ENCODE results near the gene RNF103.
"Not testable (repeated sequence)": the region's sequence is repeated elsewhere in the genome, so short reads cannot be mapped to it uniquely, and the experiment has no call there.

Gene RNF103

GRCh38 chr2:86623494-86624266 lies at the start of gene RNF103:
TSS of gene RNF103 (minus strand) at chr2:86623865. CDS start at chr2:86622886, 979 bp downstream.
- peak; percentile 93 for DNase-seq

- DNase-seq = no peak
Measured at GRCh38 chr2:86673011-86673410, 49.3 kb upstream of the RNF103 start.

GRCh38 chr2:86672027-86672545 lies 48.4 kb upstream of the RNF103 start:
- no peak for DNase-seq

- no peak for DNase-seq
Measured at GRCh38 chr2:86671337-86671981, 47.8 kb upstream of the RNF103 start.

- DNase-seq = not testable (repeated sequence)
Measured at GRCh38 chr2:86669323-86669722, 45.7 kb upstream of the RNF103 start.

GRCh38 chr2:86661333-86661732 lies 37.7 kb upstream of the RNF103 start:
- DNase-seq = no peak

- no peak for DNase-seq
Measured at GRCh38 chr2:86650188-86650587, 26.5 kb upstream of the RNF103 start.

- DNase-seq = no peak
Measured at GRCh38 chr2:86649119-86649947, 25.7 kb upstream of the RNF103 start.

GRCh38 chr2:86648681-86649080 lies 25.0 kb upstream of the RNF103 start:
- DNase-seq = no peak

GRCh38 chr2:86646865-86647264 lies 23.2 kb upstream of the RNF103 start:
- DNase-seq = no peak

- DNase-seq = no peak
Measured at GRCh38 chr2:86646329-86646728, 22.7 kb upstream of the RNF103 start.

GRCh38 chr2:86645752-86646151 lies 22.1 kb upstream of the RNF103 start:
- DNase-seq = no peak

GRCh38 chr2:86638712-86639111 lies 15.0 kb upstream of the RNF103 start:
- DNase-seq = no peak

GRCh38 chr2:86636842-86637241 lies 13.2 kb upstream of the RNF103 start:
- DNase-seq = no peak

GRCh38 chr2:86634352-86634751 lies 10.7 kb upstream of the RNF103 start:
- no peak for DNase-seq

GRCh38 chr2:86633155-86633651 lies 9.5 kb upstream of the RNF103 start:
- no peak for DNase-seq

GRCh38 chr2:86632672-86633071 lies 9.0 kb upstream of the RNF103 start:
- DNase-seq = no peak

GRCh38 chr2:86631846-86632485 lies 8.3 kb upstream of the RNF103 start:
- DNase-seq = peak; percentile 47

- no peak for DNase-seq
Measured at GRCh38 chr2:86628091-86628522, 4.4 kb upstream of the RNF103 start.

GRCh38 chr2:86627550-86627949 lies 3.9 kb upstream of the RNF103 start:
- DNase-seq = no peak

GRCh38 chr2:86625096-86625495 lies 1.4 kb upstream of the RNF103 start:
- DNase-seq = no peak

GRCh38 chr2:86624267-86624547 lies 542 bp upstream of the RNF103 start:
- no peak for DNase-seq

GRCh38 chr2:86623043-86623493 lies 597 bp downstream of the RNF103 start:
- no peak for DNase-seq
